ENCODE data around the gene ELF4. TPM values are rescaled to one million over a fixed set of nuclear protein-coding genes. Genes with fewer than 3 reads are reported as not detected.

Gene ELF4
- total and polyA plus RNA-seq, 9 of the 15 experiments (the other 6 are each of a cell fraction or from before 2014, with no cell fraction given), result 5.9 to 55.8 (median 25.2) TPM

GRCh38 chrX:130072345-130072740 lies 38.0 kb downstream of the ELF4 start:
- ChIA-PET POLR2A (interaction anchor here (0.6 to 1.5 kb wide), 7 partner anchors 12 to 475 kb away, joined by 3 to 6 read pairs (median 3); no protein-coding TSS in a partner anchor), CTCF (ENCODE audit: low intra/inter-chr PET ratio) (interaction anchor here (0.6 kb wide), 1 partner anchor 422 kb away, joined by 4 read pairs; no protein-coding TSS in a partner anchor)
- Histone ChIP-seq H3K36me3 (ENCODE audit: control insufficient read depth, insufficient read depth, low read length) (peaks cover 66% of the 10 kb centered on the region; the same call in 2 of the 3 replicates), H2AFZ (ENCODE audit: low read depth, low read length) (no peak overlapping the region), H3K9ac (ENCODE audit: insufficient read depth in 1 of 2, low read depth in 2 of 2, low read length in 2 of 2) (peak overlapping the region in 1 of 2 experiments; percentile 61; a peak in 1 of 4 replicates), H4K20me1 (replicated peaks; ENCODE audit: control insufficient read depth, insufficient read depth, low read length) (0 out of 2 replicates have a peak, but pooled peaks cover 8% of the 10 kb centered on the region), H3K4me2 (ENCODE audit: insufficient read depth, low read length) (no peak overlapping the region), H3K4me3 (no peak overlapping the region), H3K27ac (ENCODE audit: extremely low read depth, low read depth, low read length) (no peak overlapping the region), H3K79me2 (ENCODE audit: control insufficient read depth, insufficient read depth, low read length) (no peaks in the 10 kb centered on the region; the same call in 2 of the 3 replicates), H3K9me1 (ENCODE audit: control insufficient read depth, insufficient read depth, low read length) (no peaks in the 10 kb centered on the region), H3K4me1 (replicated peaks in 1 of 2; ENCODE audit: control insufficient read depth in 2 of 2, insufficient read depth in 2 of 2, low read length in 2 of 2) (peaks cover 15% of the 10 kb centered on the region in 2 experiments; a peak in 4 of 5 replicates), H3K27me3 (ENCODE audit: control insufficient read depth in 2 of 2, insufficient read depth in 2 of 2, low read length in 2 of 2) (no peaks in the 10 kb centered on the region), H3K9me3 (replicated peaks; ENCODE audit: control insufficient read depth, insufficient read depth, low read depth, low read length) (no peaks in the 10 kb centered on the region)
- ATAC-seq (no peak; the same call in 2 of the 3 replicates), FAIRE-seq (no peak), DNase-seq (ENCODE audit: extremely low read depth in 1 of 4, low spot score in 3 of 4) (no peak)
- WGBS (ENCODE audit: insufficient coverage, low coverage, missing lambda C conversion rate), result 97% methylated on average over 5 of the region's 10 CpGs
- TF ChIP-seq KDM1A (IDR thresholded peaks at IDR 0.05) (0 out of 4 replicates have a peak, but pooled peaks of 1 of the 2 experiments have one; percentile 6), ZNF444 (CRISPR knock-in tag; IDR thresholded peaks at IDR 0.05) (no peak)
- in situ Hi-C loops (cut with MboI) (no loop called here), intact Hi-C loops (cut with micrococcal nuclease) (no loop called here)
- BruUV-seq (replicated peaks), result no TSS peak

- H3K9me3 ChIP-seq (replicated peaks; ENCODE audit: control insufficient read depth, insufficient read depth, low read depth, low read length), result no peaks in the 10 kb centered on the region
- no peaks in the 10 kb centered on the region for H3K9me1 ChIP-seq (ENCODE audit: control insufficient read depth, insufficient read depth, low read length)
- in situ Hi-C loops (cut with MboI) (no loop called here), intact Hi-C loops (cut with micrococcal nuclease) (no loop called here)
- DNase-seq (ENCODE audit: extremely low read depth in 1 of 4, low spot score in 3 of 4) (peak; percentile 49 to 78 (median 63)), ATAC-seq (peak; percentile 95), FAIRE-seq (peak; percentile 88)
- BruUV-seq (replicated peaks), result no TSS peak
- H3K27me3 ChIP-seq (ENCODE audit: control insufficient read depth in 2 of 2, insufficient read depth in 2 of 2, low read length in 2 of 2), result no peaks in the 10 kb centered on the region
- H3K79me2 ChIP-seq (ENCODE audit: control insufficient read depth, insufficient read depth, low read length), result no peaks in the 10 kb centered on the region
- ChIA-PET POLR2A (interaction anchor here (0.6 to 1.5 kb wide), 8 partner anchors 11 to 474 kb away, joined by 3 to 6 read pairs (median 3); no protein-coding TSS in a partner anchor), CTCF (ENCODE audit: low intra/inter-chr PET ratio) (interaction anchor here (0.6 kb wide), 1 partner anchor 421 kb away, joined by 4 read pairs; no protein-coding TSS in a partner anchor)
- H3K4me2 ChIP-seq (ENCODE audit: insufficient read depth, low read length), result no peak overlapping the region
- H3K9ac ChIP-seq (ENCODE audit: insufficient read depth in 1 of 2, low read depth in 2 of 2, low read length in 2 of 2), result peak overlapping the region in 1 of 2 experiments; percentile 61; a peak in 1 of 4 replicates
- peaks cover 69% of the 10 kb centered on the region; the same call in 2 of the 3 replicates for H3K36me3 ChIP-seq (ENCODE audit: control insufficient read depth, insufficient read depth, low read length)
- no peak overlapping the region for H3K4me3 ChIP-seq
- peak overlapping the region; percentile 35; the same call in 1 of the 3 replicates for H3K27ac ChIP-seq (ENCODE audit: extremely low read depth, low read depth, low read length)
- H3K4me1 ChIP-seq (replicated peaks in 1 of 2; ENCODE audit: control insufficient read depth in 2 of 2, insufficient read depth in 2 of 2, low read length in 2 of 2), result peaks cover 15 to 19% of the 10 kb centered on the region in 2 experiments; a peak in 4 of 5 replicates
- 0 out of 2 replicates have a peak, but pooled peaks cover 8% of the 10 kb centered on the region for H4K20me1 ChIP-seq (replicated peaks; ENCODE audit: control insufficient read depth, insufficient read depth, low read length)
- WGBS (ENCODE audit: insufficient coverage, low coverage, missing lambda C conversion rate), result 27% methylated on average over 11 of the region's 18 CpGs
- H2AFZ ChIP-seq (ENCODE audit: low read depth, low read length), result no peak overlapping the region
- TF ChIP-seq MAFG (tag; conservative IDR thresholded peaks at IDR 0.05) (peak; percentile 73), CBFA2T2 (conservative IDR thresholded peaks at IDR 0.05) (peak; percentile 63; the same call in 1 of the 2 replicates), TAL1 (IDR thresholded peaks at IDR 0.05) (peak; percentile 62), HMGN3 (IDR thresholded peaks at IDR 0.05; ENCODE audit: borderline replicate concordance, extremely low read depth, insufficient read length, low read depth, low read length) (no peak), ZNF740 (CRISPR knock-in tag; IDR thresholded peaks at IDR 0.05) (peak; percentile 79), ZNF740 (tag; IDR thresholded peaks at IDR 0.05) (peak in 1 of 2 experiments; percentile 80; a peak in 2 of 4 replicates), E4F1 (CRISPR knock-in tag; IDR thresholded peaks at IDR 0.05; ENCODE audit: borderline replicate concordance) (no peak), KDM1A (IDR thresholded peaks at IDR 0.05) (peak; percentile 45 to 68; a peak in 2 of 4 replicates)
Measured at GRCh38 chrX:130071611-130072344, 38.5 kb downstream of the ELF4 start.

All from K562 (cell line).